HG03521 (cell line): Measurements from ENCODE around the gene SSTR4.
"Not testable (repeated sequence)": the region's sequence is repeated elsewhere in the genome, so short reads cannot be mapped to it uniquely, and the experiment has no call there.

Experiments used
- ATAC-seq: cut with Tn5 transposase; IDR thresholded peaks from one replicate; pipeline ENCODE4 v1.9.1; 2021; ENCODE audit warnings: mild to moderate bottlenecking, moderate library complexity; ENCODE audit not compliant: unreplicated experiment

Gene SSTR4

GRCh38 chr20:23034721-23035671 lies at the start of gene SSTR4:
SSTR4 (plus strand) TSS chr20:23035312; CDS start chr20:23035484, 172 bp downstream.
- no peak for ATAC-seq

GRCh38 chr20:22986601-22987000 lies 48.5 kb upstream of the SSTR4 start:
- no peak for ATAC-seq

- ATAC-seq = not testable (repeated sequence)
Observed at GRCh38 chr20:22991424-22991823, 43.7 kb upstream of the SSTR4 start.

GRCh38 chr20:22993823-22994222 lies 41.3 kb upstream of the SSTR4 start:
- ATAC-seq = no peak

GRCh38 chr20:22995923-22996322 lies 39.2 kb upstream of the SSTR4 start:
- ATAC-seq = no peak

GRCh38 chr20:22998476-22998875 lies 36.6 kb upstream of the SSTR4 start:
- no peak for ATAC-seq

- no peak for ATAC-seq
Observed at GRCh38 chr20:22999756-23000155, 35.4 kb upstream of the SSTR4 start.

- ATAC-seq = no peak
Observed at GRCh38 chr20:23000232-23000947, 34.7 kb upstream of the SSTR4 start.

GRCh38 chr20:23002276-23002675 lies 32.8 kb upstream of the SSTR4 start:
- ATAC-seq = no peak

- no peak for ATAC-seq
Observed at GRCh38 chr20:23003077-23003635, 32.0 kb upstream of the SSTR4 start.

- no peak for ATAC-seq
Observed at GRCh38 chr20:23003881-23004460, 31.1 kb upstream of the SSTR4 start.

GRCh38 chr20:23005776-23006175 lies 29.3 kb upstream of the SSTR4 start:
- ATAC-seq = no peak

GRCh38 chr20:23007462-23007861 lies 27.6 kb upstream of the SSTR4 start:
- no peak for ATAC-seq

GRCh38 chr20:23007886-23008655 lies 27.0 kb upstream of the SSTR4 start:
- ATAC-seq = no peak

- ATAC-seq = no peak
Observed at GRCh38 chr20:23008667-23009066, 26.4 kb upstream of the SSTR4 start.

- ATAC-seq = no peak
Observed at GRCh38 chr20:23009636-23010035, 25.5 kb upstream of the SSTR4 start.

GRCh38 chr20:23010096-23010495 lies 25.0 kb upstream of the SSTR4 start:
- no peak for ATAC-seq

GRCh38 chr20:23011008-23011721 lies 23.9 kb upstream of the SSTR4 start:
- ATAC-seq = no peak

GRCh38 chr20:23013429-23013828 lies 21.7 kb upstream of the SSTR4 start:
- no peak for ATAC-seq

- no peak for ATAC-seq
Observed at GRCh38 chr20:23017516-23017915, 17.6 kb upstream of the SSTR4 start.
